Stimulated activated CD8-positive, alpha-beta memory T cell treated with anti-CD3 and anti-CD28 coated beads, Interleukin-7, amount 100 ng/mL, for 48 hours (primary cell): Measurements from ENCODE around the gene PTPRN2.

Experiments used
- DNase-seq, 2 donors: peaks; one replicate each; pipeline ENCODE4 v3.0.0-alpha.2; 2020; ENCODE audit warnings: low read depth in 1 of 2; ENCODE audit errors: extremely low read depth in 1 of 2

Gene PTPRN2

GRCh38 chr7:158329686-158330085 is 257.9 kb downstream of the PTPRN2 start:
- DNase-seq, result no peak

GRCh38 chr7:158329014-158329610 is 258.5 kb downstream of the PTPRN2 start:
- no peak for DNase-seq

- DNase-seq, result no peak
Measured at GRCh38 chr7:158328376-158329013, 259.1 kb downstream of the PTPRN2 start.

GRCh38 chr7:158327571-158328180 is 259.9 kb downstream of the PTPRN2 start:
- DNase-seq, result no peak

GRCh38 chr7:158327012-158327411 is 260.6 kb downstream of the PTPRN2 start:
- DNase-seq, result no peak

GRCh38 chr7:158325530-158326381 is 261.9 kb downstream of the PTPRN2 start:
- no peak for DNase-seq

- no peak for DNase-seq
Measured at GRCh38 chr7:158324397-158325360, 262.9 kb downstream of the PTPRN2 start.

- no peak for DNase-seq
Measured at GRCh38 chr7:158323741-158324396, 263.8 kb downstream of the PTPRN2 start.

GRCh38 chr7:158322616-158323530 is 264.8 kb downstream of the PTPRN2 start:
- no peak for DNase-seq

GRCh38 chr7:158321936-158322615 is 265.5 kb downstream of the PTPRN2 start:
- no peak for DNase-seq

GRCh38 chr7:158321056-158321700 is 266.4 kb downstream of the PTPRN2 start:
- DNase-seq, result no peak

GRCh38 chr7:158320328-158320727 is 267.3 kb downstream of the PTPRN2 start:
- no peak for DNase-seq

- no peak for DNase-seq
Measured at GRCh38 chr7:158318511-158318913, 269.1 kb downstream of the PTPRN2 start.

- no peak for DNase-seq
Measured at GRCh38 chr7:158317238-158318205, 270.1 kb downstream of the PTPRN2 start.

- no peak for DNase-seq
Measured at GRCh38 chr7:158316466-158317031, 271.1 kb downstream of the PTPRN2 start.

- no peak for DNase-seq
Measured at GRCh38 chr7:158315881-158316280, 271.7 kb downstream of the PTPRN2 start.
